ENCODE measurements around the gene DCDC1.

DNA sequence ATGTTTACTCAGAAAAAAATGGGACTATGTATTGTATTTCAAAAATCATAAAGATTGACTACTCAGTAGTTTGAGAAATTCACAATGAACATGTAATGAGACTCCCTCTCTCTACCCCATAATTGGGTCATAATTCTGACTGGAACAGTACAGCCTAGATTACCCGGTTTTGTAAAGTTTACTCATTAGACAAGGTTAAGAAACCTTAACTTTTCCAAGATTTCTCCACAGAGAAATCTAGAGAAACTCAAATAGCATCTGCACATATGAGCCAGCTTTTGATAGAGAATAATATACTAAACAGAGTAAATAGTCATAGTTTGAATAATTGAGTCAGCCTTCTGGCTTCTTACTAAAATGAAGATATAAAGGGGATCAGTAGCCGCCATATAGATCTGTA lies 452.3 kb downstream of the DCDC1 start:
- TF ChIP-seq, protein P1, sequence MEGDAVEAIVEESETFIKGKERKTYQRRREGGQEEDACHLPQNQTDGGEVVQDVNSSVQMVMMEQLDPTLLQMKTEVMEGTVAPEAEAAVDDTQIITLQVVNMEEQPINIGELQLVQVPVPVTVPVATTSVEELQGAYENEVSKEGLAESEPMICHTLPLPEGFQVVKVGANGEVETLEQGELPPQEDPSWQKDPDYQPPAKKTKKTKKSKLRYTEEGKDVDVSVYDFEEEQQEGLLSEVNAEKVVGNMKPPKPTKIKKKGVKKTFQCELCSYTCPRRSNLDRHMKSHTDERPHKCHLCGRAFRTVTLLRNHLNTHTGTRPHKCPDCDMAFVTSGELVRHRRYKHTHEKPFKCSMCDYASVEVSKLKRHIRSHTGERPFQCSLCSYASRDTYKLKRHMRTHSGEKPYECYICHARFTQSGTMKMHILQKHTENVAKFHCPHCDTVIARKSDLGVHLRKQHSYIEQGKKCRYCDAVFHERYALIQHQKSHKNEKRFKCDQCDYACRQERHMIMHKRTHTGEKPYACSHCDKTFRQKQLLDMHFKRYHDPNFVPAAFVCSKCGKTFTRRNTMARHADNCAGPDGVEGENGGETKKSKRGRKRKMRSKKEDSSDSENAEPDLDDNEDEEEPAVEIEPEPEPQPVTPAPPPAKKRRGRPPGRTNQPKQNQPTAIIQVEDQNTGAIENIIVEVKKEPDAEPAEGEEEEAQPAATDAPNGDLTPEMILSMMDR (IDR thresholded peaks at IDR 0.05) = no peak
- no peak for TF ChIP-seq POLR2A (IDR thresholded peaks at IDR 0.05)

All from uterus (tissue), 2 donors.